Measurements from ENCODE around the gene NEDD4L.
"Not testable (repeated sequence)": the region's sequence is repeated elsewhere in the genome, so short reads cannot be mapped to it uniquely, and the experiment has no call there.

NEDD4L gene

DNA sequence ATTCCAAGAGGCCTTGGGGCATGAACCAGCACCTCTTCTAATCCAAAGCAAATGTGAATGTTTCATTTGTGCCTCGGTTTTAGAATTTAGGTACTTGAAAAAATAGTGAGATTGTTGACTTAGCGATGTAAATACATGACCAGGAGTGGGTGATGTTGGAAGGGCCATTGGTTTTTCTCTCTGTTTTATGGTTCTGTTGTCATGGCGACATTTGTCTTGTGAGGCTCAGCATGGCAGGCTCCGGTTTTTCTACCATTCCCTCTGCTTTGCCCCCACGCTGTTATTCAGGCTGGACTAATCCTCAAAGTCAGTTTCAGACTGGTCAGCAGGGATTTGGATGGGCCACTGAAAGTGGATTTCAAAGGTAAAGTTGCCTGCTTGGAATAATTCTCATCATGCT is 329.5 kb downstream of the NEDD4L start:
- Mint-ChIP-seq H3K4me3 (no peak overlapping the region), H3K27me3 (ENCODE audit: low read depth) (no peaks in the 10 kb centered on the region), H3K27ac (no peak overlapping the region), H3K36me3 (ENCODE audit: low read depth) (no peaks in the 10 kb centered on the region), H3K4me1 (ENCODE audit: low read depth) (no peaks in the 10 kb centered on the region), H3K9me3 (no peaks in the 10 kb centered on the region)
- no peak for DNase-seq (ENCODE audit: low spot score)

DNA sequence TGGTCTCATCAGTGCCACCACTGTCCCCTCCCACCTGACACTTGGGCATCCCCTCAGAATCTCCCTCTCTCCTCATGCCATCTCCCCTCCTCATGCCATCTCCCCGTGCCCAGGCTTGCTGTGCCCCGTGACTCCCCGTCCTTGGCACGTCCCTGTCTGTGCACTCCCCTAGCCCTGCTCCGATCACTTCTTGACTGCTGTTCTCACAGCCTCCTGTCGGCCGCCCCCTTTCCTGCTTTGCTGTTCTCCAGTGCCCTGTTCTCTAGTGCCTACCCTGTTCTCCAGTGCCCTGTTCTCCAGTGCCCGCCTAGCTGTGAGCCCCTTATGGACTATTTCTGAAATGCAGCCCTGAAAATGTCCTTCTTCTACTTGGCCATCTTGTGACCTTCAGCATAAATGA is 331.0 kb downstream of the NEDD4L start:
- no peaks in the 10 kb centered on the region for H3K27me3 Mint-ChIP-seq (ENCODE audit: low read depth)
- no peak overlapping the region for H3K27ac Mint-ChIP-seq
- no peak for DNase-seq (ENCODE audit: low spot score)
- no peaks in the 10 kb centered on the region for H3K36me3 Mint-ChIP-seq (ENCODE audit: low read depth)
- H3K4me3 Mint-ChIP-seq, result no peak overlapping the region
- H3K4me1 Mint-ChIP-seq (ENCODE audit: low read depth), result no peaks in the 10 kb centered on the region
- H3K9me3 Mint-ChIP-seq, result no peaks in the 10 kb centered on the region

DNA sequence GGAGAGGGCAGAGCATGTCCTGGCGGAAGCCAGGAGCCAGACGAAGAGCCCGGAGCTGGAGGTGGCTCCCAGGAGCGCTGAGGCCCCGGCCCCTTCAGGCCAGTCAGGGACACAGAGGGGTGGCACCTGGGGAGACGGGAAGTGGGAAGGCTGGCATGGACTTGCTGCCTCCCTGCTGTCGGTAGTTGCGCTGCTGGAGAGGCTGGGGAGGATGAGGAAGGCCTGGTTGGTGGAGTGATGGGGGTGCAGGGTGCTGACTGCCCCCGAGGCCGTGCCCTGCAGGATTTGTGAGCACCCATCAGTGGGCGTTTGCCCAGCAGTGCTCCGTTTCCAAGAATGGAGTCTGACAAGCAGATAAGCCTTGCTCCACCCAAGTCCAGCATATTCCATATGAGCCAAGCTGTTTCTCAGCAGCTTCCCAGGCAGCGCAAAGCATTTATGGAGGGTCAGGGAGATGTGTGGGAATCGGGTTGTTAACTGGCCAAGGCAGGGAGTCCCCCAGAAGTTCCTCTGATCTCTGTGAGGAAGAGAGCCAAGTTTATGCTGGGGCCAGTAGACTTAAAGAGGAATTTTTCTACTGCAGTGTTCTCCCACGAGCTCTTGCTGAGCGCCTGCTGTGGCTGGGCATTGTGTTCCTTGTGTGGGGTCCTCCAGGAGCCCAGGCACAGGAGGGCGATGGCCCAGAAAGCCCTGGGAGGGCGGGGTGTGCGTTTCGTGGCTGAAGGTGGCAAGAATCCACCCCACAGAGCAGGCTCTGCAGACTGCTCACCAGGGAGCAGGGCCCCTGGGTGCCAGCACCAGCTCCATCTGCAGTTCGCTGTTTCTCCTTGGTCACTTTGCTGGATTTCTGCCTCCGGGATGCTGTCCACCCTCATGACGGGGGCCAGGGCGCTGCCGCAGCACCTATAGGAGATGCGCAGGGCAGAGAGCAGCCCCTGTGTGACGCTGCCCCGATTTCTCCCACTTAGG is 334.7 kb downstream of the NEDD4L start:
- Mint-ChIP-seq H3K4me1 (ENCODE audit: low read depth) (no peaks in the 10 kb centered on the region), H3K27ac (no peak overlapping the region), H3K9me3 (no peaks in the 10 kb centered on the region), H3K27me3 (ENCODE audit: low read depth) (no peaks in the 10 kb centered on the region), H3K4me3 (no peak overlapping the region), H3K36me3 (ENCODE audit: low read depth) (no peaks in the 10 kb centered on the region)
- DNase-seq (ENCODE audit: low spot score), result no peak

- no peaks in the 10 kb centered on the region for H3K4me1 Mint-ChIP-seq (ENCODE audit: low read depth)
- H3K4me3 Mint-ChIP-seq, result no peak overlapping the region
- H3K36me3 Mint-ChIP-seq (ENCODE audit: low read depth), result no peaks in the 10 kb centered on the region
- DNase-seq (ENCODE audit: low spot score), result no peak
- H3K27me3 Mint-ChIP-seq (ENCODE audit: low read depth), result no peaks in the 10 kb centered on the region
- no peaks in the 10 kb centered on the region for H3K9me3 Mint-ChIP-seq
- no peak overlapping the region for H3K27ac Mint-ChIP-seq
Measured at GRCh38 chr18:58379443-58379842, 335.4 kb downstream of the NEDD4L start.

- not testable (repeated sequence) for H3K4me3 Mint-ChIP-seq; H3K27me3 Mint-ChIP-seq (ENCODE audit: low read depth); H3K36me3 Mint-ChIP-seq (ENCODE audit: low read depth); H3K4me1 Mint-ChIP-seq (ENCODE audit: low read depth); H3K27ac Mint-ChIP-seq; DNase-seq (ENCODE audit: low spot score); H3K9me3 Mint-ChIP-seq
Measured at GRCh38 chr18:58380113-58380512, 336.1 kb downstream of the NEDD4L start.

GRCh38 chr18:58381676-58382411 is 337.8 kb downstream of the NEDD4L start:
- H3K4me1 Mint-ChIP-seq (ENCODE audit: low read depth), result no peaks in the 10 kb centered on the region
- H3K27me3 Mint-ChIP-seq (ENCODE audit: low read depth), result no peaks in the 10 kb centered on the region
- H3K4me3 Mint-ChIP-seq, result no peak overlapping the region
- H3K9me3 Mint-ChIP-seq, result no peaks in the 10 kb centered on the region
- H3K36me3 Mint-ChIP-seq (ENCODE audit: low read depth), result no peaks in the 10 kb centered on the region
- no peak for DNase-seq (ENCODE audit: low spot score)
- H3K27ac Mint-ChIP-seq, result no peak overlapping the region

DNA sequence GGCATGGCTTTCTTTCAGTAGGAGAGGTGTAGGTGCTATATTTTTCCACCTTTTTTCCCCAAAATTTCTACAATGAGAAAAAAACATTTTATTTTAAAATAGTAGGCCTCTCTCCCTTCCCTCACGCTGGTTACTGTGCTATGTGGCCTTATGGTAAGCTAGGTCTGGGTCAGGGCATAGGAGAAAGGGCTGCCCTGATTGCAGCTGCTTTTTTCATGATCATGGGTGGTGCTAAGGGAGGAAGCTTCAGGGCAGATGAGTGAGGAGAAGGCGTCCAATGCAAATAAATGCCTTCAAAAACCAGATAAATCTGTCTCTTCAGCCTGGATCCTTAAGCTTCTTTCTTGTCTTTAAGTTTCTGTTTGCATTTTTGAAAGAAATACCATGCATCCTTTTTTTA is 338.4 kb downstream of the NEDD4L start:
- Mint-ChIP-seq H3K36me3 (ENCODE audit: low read depth) (no peaks in the 10 kb centered on the region), H3K9me3 (no peaks in the 10 kb centered on the region), H3K4me1 (ENCODE audit: low read depth) (no peaks in the 10 kb centered on the region), H3K27ac (no peak overlapping the region), H3K27me3 (ENCODE audit: low read depth) (no peaks in the 10 kb centered on the region), H3K4me3 (no peak overlapping the region)
- DNase-seq (ENCODE audit: low spot score), result no peak

DNA sequence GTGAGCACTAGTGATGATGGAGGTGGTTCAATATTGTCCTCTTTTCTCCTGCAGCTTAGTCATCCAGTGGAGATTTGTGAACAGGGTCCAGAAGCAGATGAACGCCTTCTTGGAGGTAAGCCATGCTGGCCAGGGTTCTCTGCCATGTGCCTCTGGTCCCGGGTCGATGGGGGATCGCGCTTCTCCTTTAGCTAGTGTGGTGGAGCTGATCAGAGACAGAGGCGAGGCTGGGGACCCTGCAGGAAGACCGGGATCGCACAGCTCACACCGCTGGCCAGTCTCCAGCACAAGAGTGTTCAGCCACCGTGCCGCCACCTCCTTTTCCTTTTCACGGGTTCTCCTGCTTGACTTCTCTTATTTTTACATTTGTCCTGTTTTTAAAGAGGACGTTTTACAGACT is 341.4 kb downstream of the NEDD4L start:
- Mint-ChIP-seq H3K4me3 (no peak overlapping the region), H3K27ac (no peak overlapping the region), H3K9me3 (no peaks in the 10 kb centered on the region), H3K27me3 (ENCODE audit: low read depth) (no peaks in the 10 kb centered on the region), H3K4me1 (ENCODE audit: low read depth) (no peaks in the 10 kb centered on the region), H3K36me3 (ENCODE audit: low read depth) (no peaks in the 10 kb centered on the region)
- DNase-seq (ENCODE audit: low spot score), result no peak

GRCh38 chr18:58386780-58387179 is 342.8 kb downstream of the NEDD4L start:
- H3K9me3 Mint-ChIP-seq, result no peaks in the 10 kb centered on the region
- H3K4me3 Mint-ChIP-seq, result no peak overlapping the region
- H3K27ac Mint-ChIP-seq, result no peak overlapping the region
- DNase-seq (ENCODE audit: low spot score), result no peak
- H3K27me3 Mint-ChIP-seq (ENCODE audit: low read depth), result no peaks in the 10 kb centered on the region
- H3K4me1 Mint-ChIP-seq (ENCODE audit: low read depth), result no peaks in the 10 kb centered on the region
- no peaks in the 10 kb centered on the region for H3K36me3 Mint-ChIP-seq (ENCODE audit: low read depth)

- no peak for DNase-seq (ENCODE audit: low spot score)
- no peaks in the 10 kb centered on the region for H3K27me3 Mint-ChIP-seq (ENCODE audit: low read depth)
- H3K4me1 Mint-ChIP-seq (ENCODE audit: low read depth), result no peaks in the 10 kb centered on the region
- no peaks in the 10 kb centered on the region for H3K9me3 Mint-ChIP-seq
- no peaks in the 10 kb centered on the region for H3K36me3 Mint-ChIP-seq (ENCODE audit: low read depth)
- H3K4me3 Mint-ChIP-seq, result no peak overlapping the region
- H3K27ac Mint-ChIP-seq, result no peak overlapping the region
Measured at GRCh38 chr18:58387716-58388115, 343.7 kb downstream of the NEDD4L start.

DNA sequence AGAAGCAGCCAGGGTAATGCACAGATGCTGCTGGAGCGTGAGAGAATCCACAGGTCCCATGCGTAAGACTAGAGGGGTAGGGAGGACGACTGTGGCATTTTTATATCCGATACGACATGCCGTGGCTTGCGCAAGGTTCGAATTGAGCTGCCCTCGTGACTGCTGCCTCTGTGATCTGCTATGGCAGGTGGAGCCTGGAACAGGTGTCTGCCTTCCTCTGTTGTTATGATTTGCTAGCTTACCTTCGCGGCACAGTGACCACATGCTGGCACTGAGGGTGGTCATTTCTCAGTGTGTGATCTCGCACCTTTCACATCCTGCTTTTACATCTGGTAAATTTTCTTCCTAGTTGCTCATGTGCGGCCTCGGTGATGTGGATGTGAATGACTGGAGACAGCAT is 344.7 kb downstream of the NEDD4L start:
- H3K27me3 Mint-ChIP-seq (ENCODE audit: low read depth), result no peaks in the 10 kb centered on the region
- no peaks in the 10 kb centered on the region for H3K9me3 Mint-ChIP-seq
- no peaks in the 10 kb centered on the region for H3K36me3 Mint-ChIP-seq (ENCODE audit: low read depth)
- H3K4me1 Mint-ChIP-seq (ENCODE audit: low read depth), result no peaks in the 10 kb centered on the region
- no peak overlapping the region for H3K27ac Mint-ChIP-seq
- H3K4me3 Mint-ChIP-seq, result no peak overlapping the region
- no peak for DNase-seq (ENCODE audit: low spot score)

DNA sequence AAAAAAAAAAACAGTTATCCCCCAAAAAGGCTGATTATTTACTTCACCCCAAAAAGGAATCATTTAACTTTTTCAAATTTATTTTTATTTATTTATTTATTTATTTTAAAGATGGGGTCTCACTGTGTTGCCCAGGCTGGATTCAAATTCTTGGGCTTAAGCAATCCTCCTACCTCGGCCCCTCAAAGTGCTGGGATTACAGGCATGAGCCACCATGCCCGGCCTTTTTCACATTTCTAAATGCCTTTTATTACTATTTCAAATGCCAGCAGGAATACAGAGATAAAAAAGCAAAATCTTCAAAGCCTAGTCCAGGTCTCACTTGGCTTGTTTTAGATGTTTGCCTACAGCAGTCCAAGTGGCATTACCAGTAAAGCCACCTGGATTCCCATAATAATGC is 345.7 kb downstream of the NEDD4L start:
- DNase-seq (ENCODE audit: low spot score), result no peak
- H3K4me1 Mint-ChIP-seq (ENCODE audit: low read depth), result no peaks in the 10 kb centered on the region
- H3K27me3 Mint-ChIP-seq (ENCODE audit: low read depth), result no peaks in the 10 kb centered on the region
- H3K27ac Mint-ChIP-seq, result no peak overlapping the region
- no peaks in the 10 kb centered on the region for H3K9me3 Mint-ChIP-seq
- no peaks in the 10 kb centered on the region for H3K36me3 Mint-ChIP-seq (ENCODE audit: low read depth)
- H3K4me3 Mint-ChIP-seq, result no peak overlapping the region

- no peaks in the 10 kb centered on the region for H3K4me1 Mint-ChIP-seq (ENCODE audit: low read depth)
- no peak overlapping the region for H3K4me3 Mint-ChIP-seq
- H3K27me3 Mint-ChIP-seq (ENCODE audit: low read depth), result no peaks in the 10 kb centered on the region
- H3K9me3 Mint-ChIP-seq, result no peaks in the 10 kb centered on the region
- DNase-seq (ENCODE audit: low spot score), result no peak
- H3K36me3 Mint-ChIP-seq (ENCODE audit: low read depth), result no peaks in the 10 kb centered on the region
- H3K27ac Mint-ChIP-seq, result no peak overlapping the region
Measured at GRCh38 chr18:58390399-58390798, 346.4 kb downstream of the NEDD4L start.

- Mint-ChIP-seq H3K4me3 (no peak overlapping the region), H3K4me1 (ENCODE audit: low read depth) (no peaks in the 10 kb centered on the region), H3K9me3 (no peaks in the 10 kb centered on the region), H3K27ac (no peak overlapping the region), H3K27me3 (ENCODE audit: low read depth) (no peaks in the 10 kb centered on the region), H3K36me3 (ENCODE audit: low read depth) (no peaks in the 10 kb centered on the region)
- no peak for DNase-seq (ENCODE audit: low spot score)
Measured at GRCh38 chr18:58391231-58391825, 347.3 kb downstream of the NEDD4L start.
